HG03039 (cell line): ENCODE measurements around the gene OMA1.
"Not testable (repeated sequence)": the region's sequence is repeated elsewhere in the genome, so short reads cannot be mapped to it uniquely, and the experiment has no call there.

Experiments
- ATAC-seq: cut with Tn5 transposase; IDR thresholded peaks from one replicate; pipeline ENCODE4 v1.9.1; 2021; ENCODE audit warnings: mild to moderate bottlenecking, moderate library complexity; ENCODE audit not compliant: unreplicated experiment

The OMA1 gene

DNA sequence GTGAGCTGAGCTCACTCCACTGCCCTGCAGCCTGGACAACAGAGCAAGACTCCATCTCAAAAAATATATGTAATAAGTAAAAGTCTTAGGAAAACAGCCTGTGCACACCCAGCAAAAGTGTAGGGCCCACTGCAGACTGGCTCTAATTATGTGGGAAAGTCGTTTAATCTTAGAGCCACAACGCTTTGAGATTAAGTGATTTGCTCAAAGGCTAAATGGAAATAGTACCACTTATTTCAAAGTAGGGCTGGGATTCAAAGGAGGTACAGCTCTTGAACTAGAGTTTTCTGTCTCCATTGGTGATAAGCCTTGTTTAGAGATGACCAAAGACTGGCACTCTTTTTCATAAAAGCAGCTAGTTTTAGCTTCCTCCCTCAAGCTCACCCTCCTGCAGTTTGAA, 28.3 kb upstream of the OMA1 start:
- ATAC-seq, result no peak

GRCh38 chr1:58573705-58574591, 27.4 kb upstream of the OMA1 start:
- ATAC-seq, result peak; percentile 96

DNA sequence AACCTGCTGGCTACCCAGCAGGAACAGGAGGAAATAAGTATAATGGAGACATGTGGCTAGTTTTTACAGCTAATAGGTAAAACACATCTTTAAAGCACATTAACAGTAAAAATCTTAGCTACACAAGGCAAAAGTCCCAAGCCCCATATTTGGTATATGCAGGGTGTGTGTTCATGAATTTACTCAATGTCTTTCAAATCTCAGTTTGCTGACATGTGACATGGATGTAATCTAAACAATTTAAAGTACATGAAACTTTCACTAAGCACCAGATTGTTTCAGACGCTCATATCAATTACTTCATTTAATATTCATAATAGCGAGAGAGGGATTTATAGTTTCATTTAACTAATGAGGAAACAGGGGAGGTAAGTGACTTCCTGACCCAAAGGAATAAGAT, 26.6 kb upstream of the OMA1 start:
- ATAC-seq, result no peak

DNA sequence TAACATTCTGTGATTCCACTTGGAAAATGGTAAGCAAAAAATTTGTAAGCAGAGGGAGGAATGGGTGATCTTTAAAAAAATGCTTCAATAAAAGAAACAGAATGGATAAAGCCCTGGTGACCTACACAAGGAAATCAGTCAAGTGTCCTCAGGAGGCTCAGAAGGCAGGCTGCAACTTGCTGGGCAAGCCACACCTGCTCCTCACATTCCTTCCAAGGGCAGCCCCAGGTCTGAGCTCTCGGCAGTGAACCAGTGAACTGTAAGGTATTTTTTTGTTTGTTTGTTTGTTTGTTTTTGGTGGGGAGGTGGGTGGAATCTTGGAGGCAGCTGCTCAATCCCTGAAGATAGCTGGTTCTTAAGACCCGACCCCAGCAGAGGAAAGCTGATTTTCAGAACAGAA, 26.2 kb upstream of the OMA1 start:
- ATAC-seq, result no peak

GRCh38 chr1:58571616-58572015, 25.1 kb upstream of the OMA1 start:
- ATAC-seq, result no peak

- no peak for ATAC-seq
Observed at GRCh38 chr1:58570817-58571216, 24.3 kb upstream of the OMA1 start.

DNA sequence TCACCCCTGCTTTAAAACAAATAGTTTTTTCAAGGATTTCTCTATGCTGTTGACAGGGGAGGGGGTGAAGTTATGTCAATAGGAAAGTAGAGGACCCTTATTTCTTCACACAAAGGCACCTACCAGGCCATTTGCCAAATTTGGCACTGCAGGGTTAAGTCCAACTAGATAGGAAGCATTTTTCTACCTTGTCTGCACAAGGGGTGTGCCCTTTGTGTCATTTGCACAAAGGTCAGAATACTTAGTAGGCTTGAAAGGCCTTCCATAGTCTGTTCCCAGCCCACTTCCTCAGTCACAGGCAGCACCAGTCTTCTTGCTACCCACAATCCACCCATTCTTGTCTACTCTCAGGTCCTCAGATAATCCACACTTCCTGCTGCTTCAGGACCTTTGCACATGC, 23.6 kb upstream of the OMA1 start:
- no peak for ATAC-seq

DNA sequence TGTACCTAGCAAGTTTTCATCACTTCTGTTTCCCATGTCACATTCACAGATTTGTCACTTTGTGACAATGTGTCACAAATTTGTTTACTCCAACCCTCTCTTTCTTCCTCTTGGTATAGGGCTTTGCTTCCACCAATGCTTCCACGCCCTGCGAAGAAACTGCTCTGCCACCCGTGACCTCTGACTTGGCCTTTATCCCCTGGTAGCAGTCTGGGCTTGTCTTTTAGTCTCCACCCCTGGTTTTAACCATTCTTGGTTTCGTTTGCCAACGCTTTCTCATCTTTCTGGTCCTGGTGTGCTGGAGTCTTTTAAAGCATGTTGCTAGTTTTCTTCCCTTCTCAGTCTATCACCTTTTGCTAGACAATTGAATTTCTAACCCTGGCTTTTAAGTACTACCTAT, 22.4 kb upstream of the OMA1 start:
- no peak for ATAC-seq

- ATAC-seq, result no peak
Observed at GRCh38 chr1:58568271-58568860, 21.8 kb upstream of the OMA1 start.

GRCh38 chr1:58566339-58566738, 19.8 kb upstream of the OMA1 start:
- ATAC-seq, result no peak

GRCh38 chr1:58563715-58564114, 17.2 kb upstream of the OMA1 start:
- not testable (repeated sequence) for ATAC-seq

- ATAC-seq, result no peak
Observed at GRCh38 chr1:58561633-58562032, 15.1 kb upstream of the OMA1 start.

GRCh38 chr1:58555393-58555792, 8.9 kb upstream of the OMA1 start:
- no peak for ATAC-seq

DNA sequence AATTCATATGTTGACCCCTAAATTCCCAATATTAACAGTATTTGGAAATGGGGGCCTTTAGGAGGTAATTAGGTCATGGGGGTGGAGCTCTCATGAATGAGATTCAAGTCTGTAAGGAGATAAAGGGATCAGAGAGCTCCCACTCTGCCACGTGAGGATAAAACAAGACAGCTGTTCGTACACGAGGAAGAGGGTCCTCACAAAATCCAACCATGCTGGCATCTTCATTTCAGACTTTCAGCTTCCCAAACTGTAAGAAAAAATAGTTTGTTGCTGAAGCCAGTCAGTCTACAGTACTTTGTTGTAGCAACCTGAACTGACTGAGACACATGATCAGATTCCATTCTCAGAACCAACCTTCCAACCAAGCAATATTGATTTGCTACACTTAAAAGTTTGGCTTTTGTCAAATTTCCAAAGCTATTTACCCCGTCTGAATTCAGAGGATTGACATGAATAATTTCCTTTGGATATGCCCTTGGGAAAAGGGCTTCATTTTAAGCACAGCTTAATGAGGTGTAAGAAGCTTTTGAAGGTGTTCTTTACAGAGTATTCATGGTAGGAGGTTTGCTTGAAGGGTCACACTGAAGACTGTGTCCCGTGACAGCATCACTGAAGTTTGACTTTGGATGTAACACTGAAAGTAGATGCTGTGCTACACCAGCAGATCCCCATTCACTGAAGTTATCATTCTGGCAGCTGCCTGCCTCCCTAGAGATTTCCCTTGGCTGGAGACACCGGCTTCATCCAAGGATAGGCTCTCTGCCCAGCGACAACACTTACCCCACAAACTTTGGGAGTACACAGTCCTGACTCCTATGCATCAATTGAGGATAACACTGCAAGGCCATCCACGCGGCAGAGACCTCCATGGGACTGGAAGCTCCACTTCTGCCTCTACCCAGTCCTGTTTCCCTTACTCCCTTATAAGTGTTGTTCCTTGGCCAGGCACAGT, 4.9 kb upstream of the OMA1 start:
- no peak for ATAC-seq

DNA sequence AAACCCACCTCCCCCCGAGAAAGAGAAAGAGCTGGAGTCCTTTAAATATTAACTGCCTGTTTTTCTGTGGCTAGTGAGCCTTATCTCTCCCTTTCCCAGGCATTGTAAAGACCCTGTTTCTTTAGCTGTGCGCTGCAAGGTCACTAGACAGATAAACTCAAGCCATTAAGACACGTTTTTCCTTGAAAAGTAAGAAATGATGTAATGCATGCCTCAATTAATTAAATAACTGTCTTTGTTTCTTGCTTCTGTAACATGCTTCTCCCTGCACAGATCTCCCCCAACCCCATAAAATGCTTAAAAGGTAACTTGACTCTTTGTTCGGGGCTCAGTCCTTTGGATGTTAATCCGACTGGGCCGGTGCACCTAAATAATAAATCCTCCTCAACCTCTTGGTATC, 2.8 kb upstream of the OMA1 start:
- not testable (repeated sequence) for ATAC-seq

- no peak for ATAC-seq
Observed at GRCh38 chr1:58548371-58548770, 1.8 kb upstream of the OMA1 start.

GRCh38 chr1:58545591-58546519, 671 bp downstream of the OMA1 start:
- ATAC-seq, result peak; percentile 35

DNA sequence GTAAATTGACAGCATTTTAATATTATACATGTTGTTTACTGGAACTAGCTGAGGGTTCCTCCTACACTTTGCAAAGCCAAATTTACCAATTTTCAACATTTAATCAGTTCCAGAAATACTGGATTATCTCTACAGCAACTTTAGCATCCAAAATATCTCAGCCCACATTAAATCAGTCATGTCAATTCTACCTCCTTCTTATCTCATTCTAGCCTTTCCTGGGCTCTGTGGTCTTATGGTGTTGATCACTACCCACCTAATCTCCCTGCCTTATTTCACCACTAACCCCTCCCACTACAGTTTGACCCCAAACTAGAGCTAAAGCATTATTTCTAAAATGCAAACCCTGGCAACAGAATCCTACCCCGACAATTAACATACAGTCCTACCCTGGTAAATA, 3.3 kb downstream of the OMA1 start:
- no peak for ATAC-seq

DNA sequence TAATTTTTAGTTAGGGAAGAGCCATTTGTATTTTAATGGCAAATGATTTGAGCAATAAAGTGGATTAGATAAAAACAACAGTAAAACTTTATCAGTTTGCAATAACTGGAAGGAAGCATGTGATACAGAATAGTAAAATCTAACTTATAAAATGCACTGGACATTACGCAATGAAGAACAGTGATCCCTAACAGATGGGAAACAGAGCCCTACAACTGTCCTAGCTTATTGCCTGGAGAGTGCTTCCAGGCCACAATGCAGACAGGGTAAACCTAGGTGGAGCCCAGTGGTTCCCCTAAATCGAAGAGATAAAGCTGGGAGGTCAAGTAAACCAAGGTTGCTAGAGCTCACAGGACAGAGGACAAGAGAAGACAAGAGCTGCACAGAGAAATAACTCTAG, 7.0 kb downstream of the OMA1 start:
- ATAC-seq, result no peak

DNA sequence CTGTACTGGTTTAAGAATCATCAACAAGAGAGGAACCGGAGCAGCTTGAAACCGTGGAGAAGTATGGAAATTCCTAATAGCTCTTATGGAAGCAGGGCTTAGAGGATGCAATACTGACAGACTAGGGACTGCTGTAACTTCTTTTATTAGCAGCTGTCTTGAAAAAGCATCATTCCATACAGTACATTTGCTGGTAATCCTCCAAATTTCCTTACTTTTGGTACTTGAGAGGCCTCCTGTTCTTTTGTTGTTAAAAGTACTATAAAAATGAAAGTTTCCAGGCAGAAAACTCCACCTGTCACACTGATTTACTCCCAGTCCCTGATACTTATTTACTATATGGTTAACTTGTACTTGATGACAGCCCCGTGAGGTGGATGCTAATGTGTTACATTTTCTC, 7.7 kb downstream of the OMA1 start:
- no peak for ATAC-seq
